T-helper 22 cell (primary cell): ENCODE data around the gene BTLA.
"Not testable (repeated sequence)": the region's sequence is repeated elsewhere in the genome, so short reads cannot be mapped to it uniquely, and the experiment has no call there.

Experiments
- DNase-seq: peaks from one replicate; pipeline ENCODE4 v3.0.0-alpha.2; 2020; ENCODE audit warnings: low read depth

The BTLA gene

GRCh38 chr3:112446343-112446742 lies 52.9 kb downstream of the BTLA start:
- no peak for DNase-seq

- DNase-seq = no peak
These were observed 53.4 kb downstream of the BTLA start for GRCh38 chr3:112445839-112446238.

- DNase-seq = no peak
These were observed 61.9 kb downstream of the BTLA start for GRCh38 chr3:112437146-112438022.

GRCh38 chr3:112429960-112430359 lies 69.3 kb downstream of the BTLA start:
- DNase-seq = no peak

DNA sequence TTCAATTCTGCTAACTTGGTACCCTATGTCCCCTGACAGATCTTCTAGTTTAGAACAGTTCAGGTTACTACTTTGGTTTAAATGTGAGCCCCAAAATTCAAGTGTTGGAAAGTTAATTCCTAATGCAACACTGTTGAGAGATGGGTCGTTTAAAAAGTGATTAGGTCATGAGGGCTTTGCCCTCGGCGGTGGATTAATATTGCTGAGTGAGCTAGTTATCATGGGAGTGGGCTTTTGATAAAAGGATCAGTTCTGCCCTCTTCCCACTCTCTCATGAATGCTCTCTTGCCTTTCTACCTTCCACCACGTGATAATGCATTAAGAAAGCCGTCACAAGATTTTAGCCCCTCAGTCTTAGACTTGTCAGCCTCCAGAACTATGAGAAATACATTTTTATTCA lies 72.1 kb downstream of the BTLA start:
- DNase-seq = no peak

DNA sequence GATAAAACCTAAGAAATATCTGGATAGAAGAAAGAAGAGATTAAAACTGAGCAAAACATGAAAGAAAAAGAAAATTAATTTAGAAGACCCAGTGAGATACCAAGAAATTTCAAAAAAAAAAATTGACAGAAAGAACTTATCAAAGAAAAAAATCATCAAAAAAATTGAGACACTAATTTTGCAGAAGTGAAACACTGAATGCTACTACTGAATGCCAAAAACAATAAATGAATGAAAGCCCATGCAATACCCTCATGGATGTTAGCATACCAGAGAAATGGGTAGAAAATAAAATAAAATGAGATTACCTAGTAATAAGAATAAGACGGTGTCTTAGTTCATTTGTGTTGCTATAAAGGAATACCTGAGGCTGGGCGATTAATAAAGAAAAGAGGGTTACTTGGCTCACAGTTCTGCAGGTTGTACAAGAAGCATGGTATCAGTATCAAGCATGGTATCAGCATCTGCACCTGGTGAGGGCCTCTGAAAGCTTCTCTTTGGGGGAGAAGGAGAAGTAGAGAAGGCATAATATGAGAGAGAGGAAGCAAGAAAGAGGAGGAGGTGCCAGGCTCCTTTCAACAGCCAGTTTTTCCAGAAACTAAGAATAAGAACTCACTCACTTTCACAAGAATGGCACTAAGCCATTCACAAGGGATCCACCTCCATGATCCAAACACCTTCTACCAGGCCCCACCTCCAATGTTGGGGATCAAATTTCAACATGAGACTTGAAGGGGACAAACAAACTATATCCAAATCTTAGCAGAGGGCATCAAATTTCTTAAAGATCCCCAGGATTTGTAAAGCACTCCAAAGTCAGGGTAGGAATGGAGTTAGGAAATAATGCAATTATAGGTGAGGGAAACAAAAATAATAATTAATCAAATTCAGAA lies 73.2 kb downstream of the BTLA start:
- no peak for DNase-seq

GRCh38 chr3:112425382-112425781 lies 73.9 kb downstream of the BTLA start:
- no peak for DNase-seq

DNA sequence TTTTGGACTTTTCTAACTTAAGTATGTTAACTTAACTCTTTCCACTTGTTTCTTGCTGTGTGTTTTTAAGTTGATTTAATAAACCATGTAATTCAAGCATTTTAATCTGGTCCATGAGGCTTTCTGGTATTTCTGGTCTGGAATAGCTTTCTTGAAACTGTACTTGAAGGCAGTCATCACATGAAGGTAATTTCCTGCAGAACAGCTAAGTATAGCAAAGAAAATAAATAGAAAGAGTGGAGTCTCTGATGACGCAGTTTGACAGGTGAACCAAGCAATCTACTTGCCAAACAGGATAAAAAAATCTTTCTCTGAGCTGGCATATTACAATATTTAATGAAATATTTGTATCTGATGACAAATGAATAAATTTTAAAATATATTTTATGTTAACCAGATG lies 74.9 kb downstream of the BTLA start:
- DNase-seq = no peak

GRCh38 chr3:112422921-112423320 lies 76.4 kb downstream of the BTLA start:
- DNase-seq = not testable (repeated sequence)

DNA sequence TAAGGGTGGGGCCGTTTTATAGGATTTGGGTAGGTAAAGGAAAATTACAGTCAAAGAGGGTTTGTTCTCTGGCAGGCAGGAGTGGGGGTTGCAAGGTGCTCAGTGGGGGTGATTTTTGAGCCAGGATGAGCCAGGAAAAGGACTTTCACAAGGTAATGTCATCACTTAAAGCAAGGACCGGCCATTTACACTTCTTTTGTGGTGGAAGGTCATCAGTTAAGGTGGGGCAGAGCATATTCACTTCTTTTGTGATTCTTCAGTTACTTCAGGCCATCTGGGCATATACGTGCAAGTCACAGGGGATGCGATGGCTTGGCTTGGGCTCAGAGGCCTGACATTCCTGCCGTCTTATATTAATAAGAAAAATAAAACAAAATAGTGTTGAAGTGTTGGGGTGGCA lies 80.7 kb downstream of the BTLA start:
- not testable (repeated sequence) for DNase-seq

DNA sequence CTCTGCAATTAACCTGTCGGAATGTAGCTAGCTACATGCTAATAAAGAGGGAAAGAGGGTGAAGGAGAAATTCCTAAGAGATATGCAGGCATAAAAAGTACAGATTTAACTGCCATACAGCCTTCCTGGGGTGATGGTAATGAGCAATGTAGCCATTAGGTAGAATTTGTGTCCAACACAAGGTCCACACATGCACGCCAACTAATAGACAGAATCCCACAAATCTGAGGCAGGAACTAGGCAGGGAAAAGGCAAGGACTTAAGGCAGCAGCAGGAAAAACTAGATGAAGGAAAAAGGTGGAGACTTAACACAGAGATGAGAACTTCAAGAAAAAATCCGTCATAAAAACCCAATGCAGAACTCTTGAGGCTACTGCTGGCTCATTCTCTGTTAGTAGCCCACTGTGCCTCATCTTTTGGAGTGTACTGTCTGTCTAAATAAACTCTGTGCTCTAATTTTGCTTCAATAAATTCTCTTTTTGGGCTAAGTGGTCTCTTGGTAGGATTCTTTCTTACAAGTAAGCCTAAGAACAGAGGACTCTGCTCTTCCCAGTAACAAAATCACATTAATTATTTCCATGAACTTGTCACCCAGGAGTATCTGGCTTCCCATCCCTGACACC lies 81.5 kb downstream of the BTLA start:
- DNase-seq = no peak

- no peak for DNase-seq
These were observed 82.7 kb downstream of the BTLA start for GRCh38 chr3:112416391-112417212.

GRCh38 chr3:112415390-112415789 lies 83.9 kb downstream of the BTLA start:
- DNase-seq = no peak
